ENCODE measurements around the gene MTHFSD.

MTHFSD gene

DNA sequence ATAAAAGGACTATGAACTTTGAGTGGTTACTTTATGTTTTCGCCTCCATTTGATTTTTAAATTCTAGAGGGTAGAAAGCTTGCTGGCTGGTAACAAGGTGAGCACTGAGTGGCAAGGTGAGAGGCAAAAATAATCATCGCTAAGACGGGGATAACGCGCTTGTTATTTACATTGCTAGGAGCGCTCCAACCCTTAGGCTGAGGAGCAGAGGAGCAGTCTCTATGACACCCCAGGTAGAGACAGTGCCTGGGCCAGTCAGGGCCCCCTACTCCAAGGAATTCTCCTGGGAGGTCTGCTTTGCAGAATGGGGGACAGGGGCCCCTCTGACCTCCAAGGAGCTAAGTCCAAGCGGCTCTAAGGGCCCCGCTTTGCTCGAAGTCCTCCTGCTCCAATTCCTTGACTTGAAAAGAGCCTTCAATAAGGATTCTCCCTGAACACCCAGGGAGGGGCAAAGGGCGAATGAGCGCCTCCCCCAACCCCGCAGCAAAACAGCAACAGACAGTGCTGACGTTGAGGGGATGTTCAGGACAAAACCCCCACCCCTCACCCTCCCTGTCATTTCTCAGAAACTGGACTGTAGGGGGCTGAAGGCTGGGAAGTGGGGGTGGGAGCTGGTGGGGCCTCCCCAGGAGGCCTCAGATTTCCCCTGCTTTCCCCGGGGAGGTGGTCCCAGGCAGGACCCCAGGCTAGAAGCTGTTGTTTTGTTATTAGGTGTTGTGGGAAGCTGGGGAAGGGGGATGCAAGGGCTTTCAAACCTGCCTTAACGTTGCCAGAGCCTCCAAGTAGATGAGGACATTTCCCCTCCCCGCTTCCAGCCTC lies 54.9 kb downstream of the MTHFSD start:
- no peak for DNase-seq

GRCh38 chr16:86499440-86499786 lies 55.6 kb downstream of the MTHFSD start:
- DNase-seq, result no peak

DNA sequence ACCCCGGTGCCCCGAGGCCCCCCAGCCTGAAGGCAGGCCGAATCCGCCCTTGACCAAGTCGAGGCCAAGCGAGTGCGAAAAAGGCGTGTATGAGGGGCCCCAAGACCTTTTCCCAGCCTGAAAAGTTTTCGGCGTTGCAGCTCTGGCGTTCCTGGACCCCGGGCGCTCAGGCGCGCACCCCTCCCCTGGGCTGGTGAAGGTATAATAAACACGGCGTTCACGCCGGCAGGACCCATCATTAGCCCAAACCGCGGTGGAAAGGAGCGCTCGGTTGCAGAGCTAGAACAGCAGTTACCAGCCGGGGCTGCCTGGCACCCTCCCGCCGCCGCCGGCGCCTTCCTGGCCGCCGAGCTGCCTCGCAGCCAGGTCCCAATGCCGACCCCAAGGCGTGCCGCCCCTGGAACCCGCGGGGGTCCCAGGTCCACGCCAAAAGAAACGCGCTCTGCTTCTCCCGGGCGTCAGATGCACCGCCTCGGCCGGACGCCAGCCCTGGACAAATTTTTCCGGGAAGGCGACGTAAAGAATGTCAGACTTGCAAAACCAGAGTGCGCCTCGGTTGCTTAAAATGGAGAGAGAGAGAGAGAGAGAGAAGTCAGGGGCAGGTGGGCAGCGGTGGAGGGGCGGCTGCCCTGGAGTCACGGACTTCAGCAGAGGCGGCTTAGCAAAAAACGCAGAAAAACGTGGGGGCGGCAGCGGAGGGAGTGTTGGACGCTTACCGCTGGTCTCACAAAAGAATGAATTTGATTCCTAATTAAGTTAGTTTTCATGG lies 56.2 kb downstream of the MTHFSD start:
- no peak for DNase-seq

DNA sequence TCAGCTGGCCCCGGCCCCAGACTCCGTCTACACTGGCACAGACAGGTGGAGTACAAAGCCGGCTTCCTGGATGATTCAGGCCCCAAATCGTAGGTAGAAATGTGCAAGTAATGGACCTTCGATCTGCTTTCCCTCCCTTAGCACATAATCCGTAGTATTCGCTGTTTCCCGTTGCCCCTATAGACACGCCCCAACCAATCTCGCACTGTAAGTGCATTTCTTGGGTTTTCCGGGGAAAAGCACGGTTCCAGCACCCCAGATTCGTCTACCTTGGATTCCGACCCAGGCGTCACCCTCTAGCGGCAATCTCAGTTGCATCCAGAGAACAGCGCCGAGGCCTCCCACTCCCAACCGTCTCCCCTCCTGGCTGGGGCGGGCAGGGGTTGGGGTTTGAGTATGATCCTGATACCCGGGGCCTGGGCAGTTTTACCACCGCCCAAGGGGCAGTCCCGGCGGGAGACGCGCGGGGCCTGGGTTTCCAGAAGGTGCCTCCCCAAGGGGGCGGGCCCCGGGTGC lies 56.8 kb downstream of the MTHFSD start:
- no peak for DNase-seq

DNA sequence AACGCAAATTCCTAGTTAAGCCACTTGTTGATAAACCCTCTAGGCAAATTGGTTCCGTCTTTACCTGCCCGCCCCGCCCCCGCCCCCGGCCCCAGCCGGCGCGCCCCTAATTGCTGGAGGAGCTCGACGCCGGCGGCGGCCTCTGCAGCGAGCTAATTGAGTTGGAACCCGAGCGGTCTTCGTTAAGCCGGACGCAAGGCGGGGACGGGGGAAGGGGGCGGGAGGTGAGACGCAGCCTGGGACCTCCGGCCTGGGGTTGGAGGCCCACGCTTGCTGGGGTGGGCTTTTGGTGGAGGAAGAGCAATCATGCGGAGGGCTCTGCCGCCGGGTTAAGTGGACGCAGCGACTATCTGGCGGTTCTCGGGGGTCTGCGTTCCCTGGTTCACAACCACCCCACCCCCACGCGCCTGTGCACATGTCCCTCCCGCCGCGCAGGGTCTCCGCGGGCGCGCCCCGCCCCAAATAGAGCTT lies 57.4 kb downstream of the MTHFSD start:
- DNase-seq, result no peak

DNA sequence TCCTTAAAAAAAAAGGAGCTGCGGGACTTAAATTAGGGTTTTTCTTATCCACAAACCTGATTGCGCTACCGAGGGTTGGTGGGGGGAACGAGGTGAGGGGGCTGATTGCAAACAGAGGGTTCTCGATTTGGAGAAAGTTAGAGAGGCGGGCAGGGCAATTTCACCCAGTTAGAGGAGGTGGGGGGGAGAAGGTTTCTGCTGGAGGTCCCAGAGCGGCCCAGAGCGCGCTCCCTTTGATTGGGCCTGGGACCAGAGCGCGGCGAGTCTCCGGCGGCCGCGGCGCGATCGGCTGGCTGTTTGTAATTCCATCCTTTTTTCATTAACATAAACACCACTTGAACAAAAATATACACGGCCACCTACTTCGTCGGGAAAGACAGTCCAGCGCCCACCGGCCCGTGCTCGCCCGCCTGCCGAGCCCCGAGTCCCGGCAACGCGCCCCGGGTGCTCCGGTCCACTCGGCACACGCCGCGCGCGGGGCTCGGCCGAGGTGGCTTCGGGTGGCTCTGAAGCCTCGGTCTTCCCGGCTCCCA lies 58.0 kb downstream of the MTHFSD start:
- no peak for DNase-seq

DNA sequence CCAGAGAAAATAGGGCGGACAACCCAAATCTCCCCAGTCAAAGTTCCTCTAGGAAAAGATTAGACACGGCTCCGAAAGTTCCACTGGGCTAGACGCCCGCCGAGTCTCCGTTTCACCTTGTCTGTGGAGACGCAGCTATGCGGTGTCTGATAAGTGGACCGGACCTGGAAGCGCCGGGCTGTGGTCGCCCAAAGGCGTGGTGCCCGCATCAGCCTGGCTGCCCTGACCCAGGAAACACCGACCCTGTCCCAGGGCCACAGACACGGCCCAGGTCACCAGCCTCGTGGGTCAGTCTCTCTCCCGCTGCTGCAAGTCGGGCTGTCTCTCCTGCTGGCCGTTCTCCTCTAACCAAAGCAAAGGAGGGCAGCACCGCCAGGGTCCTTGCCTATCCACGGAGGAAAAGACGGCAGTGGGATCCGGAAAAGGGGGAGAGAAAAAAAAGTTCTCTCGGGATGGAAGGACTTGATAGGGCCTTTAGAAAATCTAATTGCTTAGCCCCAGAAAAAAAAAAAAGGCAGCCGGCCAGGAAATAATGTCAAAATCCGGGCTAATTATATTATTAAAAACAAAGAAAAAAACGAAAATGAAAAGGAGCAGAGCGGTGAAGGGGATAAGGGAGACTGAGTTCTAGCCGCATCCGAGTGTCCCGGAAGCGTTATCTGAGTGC lies 58.6 kb downstream of the MTHFSD start:
- no peak for DNase-seq

- DNase-seq, result no peak
Observed at GRCh38 chr16:86495756-86496261, 59.2 kb downstream of the MTHFSD start.

- DNase-seq, result no peak
Observed at GRCh38 chr16:86495357-86495701, 59.7 kb downstream of the MTHFSD start.

DNA sequence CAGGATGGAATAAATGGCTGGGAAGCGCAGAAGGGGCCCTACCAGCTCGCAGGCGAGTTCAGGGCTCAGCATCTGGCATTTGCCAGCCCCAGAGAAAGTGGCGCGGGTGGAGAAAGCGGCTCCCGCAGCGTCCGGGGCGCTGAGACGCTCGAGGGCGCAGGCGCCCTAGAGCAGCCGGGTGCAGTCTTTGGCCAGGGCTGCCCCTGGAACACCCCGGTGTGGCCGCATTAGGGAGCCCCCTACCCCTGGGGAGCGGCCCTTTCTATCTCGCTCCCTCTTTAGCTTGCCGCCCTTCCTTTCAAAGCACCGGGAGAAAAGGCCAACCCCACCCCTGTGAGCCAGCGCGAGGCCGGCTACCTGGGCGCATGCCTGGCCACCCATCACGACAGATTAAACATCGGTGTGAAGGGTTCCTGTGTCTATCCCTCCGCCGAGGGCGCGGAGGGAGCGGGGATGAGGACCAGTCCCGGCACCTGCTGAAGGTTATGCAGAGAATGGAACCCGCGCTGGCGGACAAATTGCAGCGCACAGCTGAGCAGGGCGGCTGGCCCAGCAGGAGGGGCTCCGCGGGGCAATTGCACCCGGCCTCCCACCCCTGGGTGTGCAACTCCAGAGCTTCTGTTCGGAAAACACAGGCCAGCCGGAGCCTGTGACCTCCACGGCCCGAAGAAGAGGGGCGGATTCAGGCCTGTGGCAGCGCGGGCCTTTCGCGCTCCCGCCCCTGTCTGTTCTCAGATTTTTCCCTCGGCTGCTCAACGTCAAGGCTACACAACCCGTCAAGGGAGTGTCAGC lies 60.3 kb downstream of the MTHFSD start:
- no peak for DNase-seq

- DNase-seq, result no peak
Observed at GRCh38 chr16:86494039-86494564, 60.9 kb downstream of the MTHFSD start.

DNA sequence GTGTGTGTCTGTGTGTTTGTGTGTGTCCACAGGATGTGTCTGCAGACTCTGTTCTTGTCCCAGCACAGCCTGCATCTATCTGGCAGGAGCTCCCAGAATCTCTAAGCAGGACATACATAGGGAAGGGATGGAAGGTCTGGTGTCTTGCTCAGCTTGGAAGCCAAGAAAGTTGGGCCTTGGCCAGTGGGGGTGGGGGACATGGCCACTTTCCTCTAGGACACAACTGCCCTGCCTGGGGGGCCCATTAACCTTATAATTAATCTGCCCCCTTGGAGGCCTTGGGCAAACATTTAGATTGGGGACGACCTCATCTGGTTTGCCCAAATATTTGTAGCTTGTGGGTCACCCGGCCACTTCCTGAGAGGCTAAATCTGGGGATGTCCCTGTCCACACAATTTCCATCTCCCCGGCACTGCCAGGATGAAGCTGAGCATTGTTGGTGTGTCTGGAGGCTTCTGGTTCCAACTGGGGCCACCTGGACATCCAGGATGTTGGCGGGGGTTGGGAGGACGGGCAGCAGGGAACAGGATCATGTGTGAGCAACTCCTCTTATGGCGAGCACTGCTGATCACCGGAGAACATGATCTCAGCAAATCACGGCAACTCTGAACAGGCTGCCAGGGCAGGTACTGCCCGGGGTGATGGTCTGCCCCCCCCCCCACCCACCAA lies 61.9 kb downstream of the MTHFSD start:
- no peak for DNase-seq

- DNase-seq, result no peak
Observed at GRCh38 chr16:86492267-86492960, 62.6 kb downstream of the MTHFSD start.

DNA sequence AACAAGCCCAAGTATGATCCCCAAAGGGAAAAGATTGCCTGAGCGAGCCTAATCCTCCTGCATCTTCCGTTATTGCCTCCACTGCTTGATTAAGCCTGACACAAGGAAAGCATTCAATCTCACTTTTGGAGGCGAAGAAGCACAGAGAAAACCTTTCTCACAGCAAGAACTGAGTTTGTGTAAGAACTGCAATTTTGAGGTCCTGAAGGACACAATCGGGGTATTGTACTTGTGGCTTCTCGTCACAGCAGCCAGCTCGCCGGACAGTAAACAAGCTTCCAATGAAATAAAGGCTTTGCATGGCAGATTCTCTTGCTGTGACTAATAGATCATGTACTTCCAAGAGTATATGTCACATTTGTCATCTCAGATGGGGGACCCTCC lies 63.4 kb downstream of the MTHFSD start:
- DNase-seq, result no peak

GRCh38 chr16:86490859-86491639 lies 64.0 kb downstream of the MTHFSD start:
- no peak for DNase-seq

DNA sequence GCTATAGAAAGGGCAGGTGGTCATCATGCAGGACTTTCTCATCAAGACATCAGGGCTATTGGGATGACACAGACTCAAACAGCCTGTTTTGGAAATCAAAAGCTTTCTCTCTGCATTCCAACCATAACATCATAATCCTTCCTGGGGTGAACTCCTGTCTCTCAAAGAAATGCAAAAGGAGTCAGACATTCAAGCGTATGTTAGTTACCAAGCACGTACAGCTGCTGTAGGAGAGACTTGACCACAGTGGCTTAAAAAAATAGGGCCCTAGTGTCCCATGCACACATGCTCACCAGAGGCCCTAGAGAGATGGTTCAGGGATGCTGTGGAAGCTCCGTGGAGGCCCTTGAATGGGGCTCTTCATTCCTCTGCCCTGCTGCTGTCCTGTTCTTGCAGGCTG lies 69.3 kb downstream of the MTHFSD start:
- no peak for DNase-seq

- no peak for DNase-seq
Observed at GRCh38 chr16:86484240-86484639, 70.8 kb downstream of the MTHFSD start.

DNA sequence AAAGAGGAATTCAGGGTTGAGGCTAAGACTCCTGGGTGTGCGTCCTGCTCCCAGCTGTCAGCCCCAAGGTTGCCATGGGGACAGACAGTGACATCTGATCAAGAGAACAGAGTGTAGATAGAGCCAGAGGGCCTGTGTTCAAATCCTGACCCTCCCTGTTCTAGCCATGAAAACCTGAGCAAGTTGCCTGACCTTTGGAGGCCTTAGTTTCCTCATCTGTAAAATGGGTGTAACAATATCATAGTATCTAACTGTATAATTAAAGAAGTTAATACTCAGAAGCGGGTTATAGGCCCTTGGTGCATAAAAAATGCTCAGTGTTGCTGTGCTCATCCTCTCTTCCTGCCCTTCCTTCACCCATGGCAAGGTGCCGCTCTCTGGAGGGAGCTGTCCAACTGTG lies 73.4 kb downstream of the MTHFSD start:
- no peak for DNase-seq

- no peak for DNase-seq
Observed at GRCh38 chr16:86480444-86480843, 74.6 kb downstream of the MTHFSD start.
